ENCODE measurements around the gene HSPD1. TPM values are rescaled to one million over a fixed set of nuclear protein-coding genes. Genes with fewer than 3 reads are reported as not detected.

The HSPD1 gene
- total and polyA plus RNA-seq, 9 of the 15 experiments (the other 6 are each of a cell fraction or from before 2014, with no cell fraction given), result 398 to 1,014 (median 622) TPM

DNA sequence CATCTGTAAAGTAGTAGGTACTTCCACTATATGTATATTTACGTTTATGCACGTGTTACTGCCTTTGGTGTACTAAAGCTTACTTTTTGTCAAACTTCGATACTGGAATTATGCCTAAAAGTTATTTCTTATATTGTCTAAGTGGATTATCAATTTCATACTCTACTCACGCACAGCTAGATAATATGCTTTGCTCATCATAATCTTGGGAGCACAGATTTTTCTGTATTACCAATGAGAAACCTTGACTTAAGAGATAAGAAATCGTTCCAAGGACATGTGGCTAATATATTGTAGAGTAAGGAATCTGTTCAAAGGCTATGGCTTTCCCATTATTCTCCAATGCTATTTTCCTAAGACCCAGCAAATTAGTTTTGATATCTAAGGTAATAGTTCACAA, 7.0 kb upstream of the HSPD1 start:
- Histone ChIP-seq H3K27me3 (ENCODE audit: control insufficient read depth in 2 of 2, insufficient read depth in 2 of 2, low read length in 2 of 2) (no peaks in the 10 kb centered on the region), H3K9me3 (replicated peaks; ENCODE audit: control insufficient read depth, insufficient read depth, low read depth, low read length) (no peaks in the 10 kb centered on the region), H3K4me3 (no peak overlapping the region), H3K36me3 (ENCODE audit: control insufficient read depth, insufficient read depth, low read length) (peaks cover 32% of the 10 kb centered on the region), H3K27ac (ENCODE audit: extremely low read depth, low read depth, low read length) (no peak overlapping the region), H3K9ac (ENCODE audit: insufficient read depth in 1 of 2, low read depth in 2 of 2, low read length in 2 of 2) (no peak overlapping the region), H3K79me2 (ENCODE audit: control insufficient read depth, insufficient read depth, low read length) (peaks cover 28% of the 10 kb centered on the region), H3K9me1 (ENCODE audit: control insufficient read depth, insufficient read depth, low read length) (no peaks in the 10 kb centered on the region), H4K20me1 (replicated peaks; ENCODE audit: control insufficient read depth, insufficient read depth, low read length) (no peaks in the 10 kb centered on the region), H3K4me2 (ENCODE audit: insufficient read depth, low read length) (no peak overlapping the region), H2AFZ (ENCODE audit: low read depth, low read length) (no peak overlapping the region), H3K4me1 (replicated peaks in 1 of 2; ENCODE audit: control insufficient read depth in 2 of 2, insufficient read depth in 2 of 2, low read length in 2 of 2) (no peaks in the 10 kb centered on the region)
- POLR2A ChIA-PET, result interaction anchor here (0.9 kb wide), 1 partner anchor 15 kb away, joined by 3 read pairs; no protein-coding TSS in a partner anchor
- WGBS (ENCODE audit: insufficient coverage, low coverage, missing lambda C conversion rate), result 53% methylated on average over 5 of the region's 5 CpGs
- TF ChIP-seq ZNF12 (CRISPR knock-in tag; IDR thresholded peaks at IDR 0.05) (no peak), CBFA2T3 (IDR thresholded peaks at IDR 0.05) (peak; percentile 16; the same call in 1 of the 2 replicates), C11orf30 (IDR thresholded peaks at IDR 0.05; ENCODE audit: low read depth) (peak; percentile 16; the same call in 1 of the 2 replicates), ZNF316 (IDR thresholded peaks at IDR 0.05) (peak; percentile 52; the same call in 1 of the 2 replicates), ZNF384 (IDR thresholded peaks at IDR 0.05; ENCODE audit: low read depth, low read length) (no peak)
- TF ChIP-seq, protein P1, sequence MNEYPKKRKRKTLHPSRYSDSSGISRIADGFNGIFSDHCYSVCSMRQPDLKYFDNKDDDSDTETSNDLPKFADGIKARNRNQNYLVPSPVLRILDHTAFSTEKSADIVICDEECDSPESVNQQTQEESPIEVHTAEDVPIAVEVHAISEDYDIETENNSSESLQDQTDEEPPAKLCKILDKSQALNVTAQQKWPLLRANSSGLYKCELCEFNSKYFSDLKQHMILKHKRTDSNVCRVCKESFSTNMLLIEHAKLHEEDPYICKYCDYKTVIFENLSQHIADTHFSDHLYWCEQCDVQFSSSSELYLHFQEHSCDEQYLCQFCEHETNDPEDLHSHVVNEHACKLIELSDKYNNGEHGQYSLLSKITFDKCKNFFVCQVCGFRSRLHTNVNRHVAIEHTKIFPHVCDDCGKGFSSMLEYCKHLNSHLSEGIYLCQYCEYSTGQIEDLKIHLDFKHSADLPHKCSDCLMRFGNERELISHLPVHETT (CRISPR knock-in tag; conservative IDR thresholded peaks at IDR 0.05 in 1 of 2, IDR thresholded peaks at IDR 0.05 in 1 of 2), result no peak
- intact Hi-C loops (cut with micrococcal nuclease), result no loop called here
- FAIRE-seq (no peak), ATAC-seq (no peak), DNase-seq (ENCODE audit: extremely low read depth in 1 of 4, low spot score in 3 of 4) (no peak)
- no TSS peak for BruUV-seq (replicated peaks)
- CTCF ChIA-PET (ENCODE audit: low intra/inter-chr PET ratio), result interaction anchor here (0.6 kb wide), 1 partner anchor 31 kb away, joined by 3 read pairs; no protein-coding TSS in a partner anchor
- in situ Hi-C loops (cut with MboI), result no loop called here

Data from K562 (cell line).